Measurements from ENCODE around the gene RHOB.

DNA sequence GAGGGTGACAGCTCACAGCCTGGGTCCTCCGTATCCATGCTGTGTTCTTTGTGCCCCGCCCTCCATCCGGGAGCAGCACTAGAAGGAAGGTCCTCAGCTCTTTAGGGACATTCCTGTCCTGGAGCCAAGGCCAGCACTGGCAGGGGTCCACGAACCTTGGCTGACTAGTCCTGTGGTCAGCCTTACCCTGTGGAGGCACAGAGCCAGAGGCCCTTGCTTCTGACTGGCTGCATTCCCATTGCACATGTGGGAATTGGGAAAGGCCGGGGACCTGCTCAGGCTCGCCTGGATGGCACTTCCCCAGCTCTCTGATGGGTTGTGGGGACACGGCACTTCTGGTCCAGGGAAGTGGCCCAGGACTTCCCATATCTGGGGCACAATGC is 24.9 kb upstream of the RHOB start:
- no peak for TF ChIP-seq CTCF (IDR thresholded peaks at IDR 0.05; ENCODE audit: poor library complexity)
- no peak for TF ChIP-seq EZH2phosphoT487 (IDR thresholded peaks at IDR 0.05; ENCODE audit: low read depth, severe bottlenecking, unreplicated experiment)
- TF ChIP-seq EZH2 (IDR thresholded peaks at IDR 0.05; ENCODE audit: borderline replicate concordance), result no peak

All from hepatocyte (in vitro differentiated cells).